A673 (cell line): ENCODE results near the gene PADI6. TPM values are rescaled to one million over a fixed set of nuclear protein-coding genes. Genes with fewer than 3 reads are reported as not detected.

Experiments used
- BruUV-seq: library from RNA; stranded (reverse); fragments of 400-500 nt; replicated peaks from 2 replicates; lab custom pipeline; 2021; lab: Mats Ljungman, UMichigan
- CTCF ChIA-PET: fragments of 300-600 bp; sonication (Branson Sonifier 250); formaldehyde crosslinking; loops from one replicate; lab custom pipeline; 2022; ENCODE audit warnings: antibody characterized with exemption; lab: Charles Lee
- POLR2A ChIA-PET: fragments of 300-600 bp; sonication (Branson Sonifier 250); formaldehyde crosslinking; loops from one replicate; lab custom pipeline; 2022; ENCODE audit warnings: antibody characterized with exemption; ENCODE audit not compliant: low non-redundant PET; lab: Charles Lee
- DNase-seq: peaks from one replicate; pipeline ENCODE4 v3.0.0-alpha.2; 2015; ENCODE audit warnings: low spot score
- H3K27ac ChIP-seq: fragments of 200-600 bp; sonication (generic); 2 replicates; pipeline ENCODE4 v1.5.1; 2016; ENCODE audit warnings: mixed run types, low read depth, mild to moderate bottlenecking, mixed read lengths, antibody characterized with exemption, low read length; ENCODE audit not compliant: poor library complexity, severe bottlenecking
- H3K27me3 ChIP-seq: fragments of 200-600 bp; sonication (generic); replicated peaks from 2 replicates; pipeline ENCODE4 v1.6.1; 2017; ENCODE audit warnings: mixed run types, low read depth, mild to moderate bottlenecking, mixed read lengths, antibody characterized with exemption, low read length; ENCODE audit not compliant: insufficient read depth, poor library complexity
- H3K36me3 ChIP-seq: fragments of 200-600 bp; sonication (generic); 2 replicates; pipeline ENCODE4 v1.6.1; 2016; ENCODE audit warnings: mixed run types, mild to moderate bottlenecking, mixed read lengths, antibody characterized with exemption, low read length; ENCODE audit not compliant: insufficient read depth, poor library complexity, severe bottlenecking
- H3K4me1 ChIP-seq: fragments of 200-600 bp; sonication (generic); 2 replicates; pipeline ENCODE4 v1.6.1; 2017; ENCODE audit warnings: mixed run types, mild to moderate bottlenecking, mixed read lengths, antibody characterized with exemption, low read length; ENCODE audit not compliant: insufficient read depth, poor library complexity, severe bottlenecking
- H3K4me3 ChIP-seq: fragments of 200-600 bp; sonication (generic); 2 replicates; pipeline ENCODE4 v1.5.1; 2016; ENCODE audit warnings: low read depth, mixed run types, mild to moderate bottlenecking, mixed read lengths, low read length; ENCODE audit not compliant: poor library complexity, severe bottlenecking
- H3K9me3 ChIP-seq: fragments of 200-600 bp; sonication (generic); 2 replicates; pipeline ENCODE4 v1.6.1; 2016; ENCODE audit warnings: mixed run types, low read depth, mild to moderate bottlenecking, mixed read lengths, antibody characterized with exemption, low read length; ENCODE audit not compliant: poor library complexity, severe bottlenecking
- CTCF ChIP-seq: fragments of 300-800, 200-600 bp; sonication (generic); conservative IDR thresholded peaks from 2 replicates; pipeline ENCODE4 v1.5.1; 2017; ENCODE audit warnings: low read depth, mild to moderate bottlenecking, antibody characterized with exemption, low read length, moderate library complexity, mixed read lengths
- EZH2 ChIP-seq: fragments of 200-600 bp; sonication (generic); IDR thresholded peaks from 2 replicates; pipeline ENCODE4 v1.6.1; 2017; ENCODE audit warnings: borderline replicate concordance, low read depth, mild to moderate bottlenecking, mixed read lengths, antibody characterized with exemption, low read length; ENCODE audit not compliant: poor library complexity, severe bottlenecking
- intact Hi-C: fragments of 100-400 bp; cut with micrococcal nuclease; formaldehyde crosslinking; loops from one replicate; pipeline ENCODE4 v1.10.0; 2022; ENCODE audit not compliant: unreplicated experiment
- total RNA-seq: library from RNA; stranded (reverse); gene quantifications from 2 replicates; pipeline ENCODE4 v1.2.3, GENCODE V29; 2021

Gene PADI6
- total RNA-seq, 1 experiment from 2014 or later = not detected

GRCh38 chr1:17416389-17416788 is 44.4 kb downstream of the PADI6 start:
- Histone ChIP-seq H3K27me3 (no peaks in the 10 kb centered on the region), H3K9me3 (no peaks in the 10 kb centered on the region), H3K36me3 (peaks cover 98% of the 10 kb centered on the region), H3K4me1 (peaks cover 4% of the 10 kb centered on the region), H3K4me3 (no peak overlapping the region), H3K27ac (no peak overlapping the region)
- no peak for DNase-seq
- ChIA-PET CTCF (no interaction called here), POLR2A (no interaction called here)
- intact Hi-C loops = no loop called here
- BruUV-seq = no TSS peak
- no peak for TF ChIP-seq CTCF
- no peak for TF ChIP-seq EZH2

- POLR2A ChIA-PET = no interaction called here
- H3K4me1 ChIP-seq = peaks cover 4% of the 10 kb centered on the region
- peaks cover 98% of the 10 kb centered on the region for H3K36me3 ChIP-seq
- peak; percentile 77 for DNase-seq
- intact Hi-C loops = no loop called here
- no peaks in the 10 kb centered on the region for H3K27me3 ChIP-seq
- no peak overlapping the region for H3K4me3 ChIP-seq
- H3K27ac ChIP-seq = no peak overlapping the region
- H3K9me3 ChIP-seq = no peaks in the 10 kb centered on the region
- CTCF ChIA-PET = no interaction called here
- TF ChIP-seq CTCF (peak; percentile 100), EZH2 (no peak)
- BruUV-seq = no TSS peak
Measured at GRCh38 chr1:17419626-17420328, 47.8 kb downstream of the PADI6 start.

GRCh38 chr1:17420391-17420918 is 48.5 kb downstream of the PADI6 start:
- no peak for TF ChIP-seq CTCF
- TF ChIP-seq EZH2 = no peak
- POLR2A ChIA-PET = no interaction called here
- CTCF ChIA-PET = no interaction called here

More at GRCh38 chr1:17420391-17420918, 48.5 kb downstream of the PADI6 start:
- Histone ChIP-seq H3K9me3 (no peaks in the 10 kb centered on the region), H3K27me3 (no peaks in the 10 kb centered on the region), H3K4me1 (peaks cover 4% of the 10 kb centered on the region), H3K27ac (peak overlapping the region; percentile 44), H3K4me3 (no peak overlapping the region), H3K36me3 (peaks cover 98% of the 10 kb centered on the region)
- BruUV-seq = TSS peak; percentile 4
- intact Hi-C loops = no loop called here
- DNase-seq = no peak
